Measurements from ENCODE around the gene DHRS7. TPM values are rescaled to one million over a fixed set of nuclear protein-coding genes. Genes with fewer than 3 reads are reported as not detected.
A peak's percentile ranks its signal among the peaks of the same experiment; 100 is the strongest.

Gene DHRS7
- total RNA-seq (45.1 TPM), polyA plus RNA-seq (73.3 TPM)

- no peaks in the 10 kb centered on the region for H3K36me3 ChIP-seq (ENCODE audit: insufficient read depth)
- under 1% methylated on average over 68 of the region's 68 CpGs for WGBS
- peak within 1 kb of the TSS; percentile 88 for H3K4me3 ChIP-seq (ENCODE audit: low read depth, low read length)
- peak; percentile 49 for DNase-seq (ENCODE audit: extremely low spot score)
- H3K4me1 ChIP-seq (ENCODE audit: insufficient read depth), result no peaks in the 10 kb centered on the region
- H3K27ac ChIP-seq (ENCODE audit: low read depth), result peak within 1 kb of the TSS; percentile 98
Observed at GRCh38 chr14:60164712-60165546, at the start of gene DHRS7. TSS of gene DHRS7 (minus strand) at chr14:60165398. CDS start at chr14:60165309, 89 bp downstream.

- WGBS, result 11% methylated on average over 1 of the region's 1 CpG
- DNase-seq (ENCODE audit: extremely low spot score), result no peak
- no peak overlapping the region for H3K27ac ChIP-seq (ENCODE audit: low read depth)
- no peaks in the 10 kb centered on the region for H3K36me3 ChIP-seq (ENCODE audit: insufficient read depth)
- no peak overlapping the region for H3K4me3 ChIP-seq (ENCODE audit: low read depth, low read length)
- H3K4me1 ChIP-seq (ENCODE audit: insufficient read depth), result no peaks in the 10 kb centered on the region
Observed at GRCh38 chr14:60214415-60215126, 49.4 kb upstream of the DHRS7 start.

- DNase-seq (ENCODE audit: extremely low spot score), result no peak
- Histone ChIP-seq H3K36me3 (ENCODE audit: insufficient read depth) (no peaks in the 10 kb centered on the region), H3K27ac (ENCODE audit: low read depth) (no peak overlapping the region), H3K4me1 (ENCODE audit: insufficient read depth) (no peaks in the 10 kb centered on the region), H3K4me3 (ENCODE audit: low read depth, low read length) (no peak overlapping the region)
- 39% methylated on average over 3 of the region's 3 CpGs for WGBS
Observed at GRCh38 chr14:60214003-60214402, 48.8 kb upstream of the DHRS7 start.

GRCh38 chr14:60212503-60213371 is 47.5 kb upstream of the DHRS7 start:
- Histone ChIP-seq H3K4me3 (ENCODE audit: low read depth, low read length) (no peak overlapping the region), H3K27ac (ENCODE audit: low read depth) (no peak overlapping the region), H3K36me3 (ENCODE audit: insufficient read depth) (no peaks in the 10 kb centered on the region), H3K4me1 (ENCODE audit: insufficient read depth) (no peaks in the 10 kb centered on the region)
- WGBS, result 91% methylated on average over 5 of the region's 5 CpGs
- DNase-seq (ENCODE audit: extremely low spot score), result no peak

GRCh38 chr14:60211153-60211552 is 46.0 kb upstream of the DHRS7 start:
- Histone ChIP-seq H3K4me1 (ENCODE audit: insufficient read depth) (no peaks in the 10 kb centered on the region), H3K27ac (ENCODE audit: low read depth) (no peak overlapping the region), H3K36me3 (ENCODE audit: insufficient read depth) (no peaks in the 10 kb centered on the region), H3K4me3 (ENCODE audit: low read depth, low read length) (no peak overlapping the region)
- WGBS, result 92% methylated on average over 3 of the region's 3 CpGs
- no peak for DNase-seq (ENCODE audit: extremely low spot score)

GRCh38 chr14:60210703-60211102 is 45.5 kb upstream of the DHRS7 start:
- Histone ChIP-seq H3K27ac (ENCODE audit: low read depth) (no peak overlapping the region), H3K36me3 (ENCODE audit: insufficient read depth) (no peaks in the 10 kb centered on the region), H3K4me3 (ENCODE audit: low read depth, low read length) (no peak overlapping the region), H3K4me1 (ENCODE audit: insufficient read depth) (no peaks in the 10 kb centered on the region)
- DNase-seq (ENCODE audit: extremely low spot score), result no peak
- 89% methylated on average over 1 of the region's 1 CpG for WGBS

GRCh38 chr14:60206837-60207533 is 41.8 kb upstream of the DHRS7 start:
- DNase-seq (ENCODE audit: extremely low spot score), result no peak
- Histone ChIP-seq H3K36me3 (ENCODE audit: insufficient read depth) (no peaks in the 10 kb centered on the region), H3K4me3 (ENCODE audit: low read depth, low read length) (no peak overlapping the region), H3K27ac (ENCODE audit: low read depth) (no peak overlapping the region), H3K4me1 (ENCODE audit: insufficient read depth) (no peaks in the 10 kb centered on the region)
- 90% methylated on average over 6 of the region's 6 CpGs for WGBS

- WGBS, result 87% methylated on average over 7 of the region's 7 CpGs
- Histone ChIP-seq H3K4me3 (ENCODE audit: low read depth, low read length) (no peak overlapping the region), H3K4me1 (ENCODE audit: insufficient read depth) (no peaks in the 10 kb centered on the region), H3K36me3 (ENCODE audit: insufficient read depth) (no peaks in the 10 kb centered on the region), H3K27ac (ENCODE audit: low read depth) (no peak overlapping the region)
- no peak for DNase-seq (ENCODE audit: extremely low spot score)
Observed at GRCh38 chr14:60206249-60206670, 41.1 kb upstream of the DHRS7 start.

GRCh38 chr14:60204843-60205774 is 39.9 kb upstream of the DHRS7 start:
- no peak for DNase-seq (ENCODE audit: extremely low spot score)
- no peak overlapping the region for H3K27ac ChIP-seq (ENCODE audit: low read depth)
- no peak overlapping the region for H3K4me3 ChIP-seq (ENCODE audit: low read depth, low read length)
- WGBS, result 71% methylated on average over 6 of the region's 6 CpGs
- no peaks in the 10 kb centered on the region for H3K4me1 ChIP-seq (ENCODE audit: insufficient read depth)
- H3K36me3 ChIP-seq (ENCODE audit: insufficient read depth), result no peaks in the 10 kb centered on the region

- no peak for DNase-seq (ENCODE audit: extremely low spot score)
- WGBS, result 54% methylated on average over 8 of the region's 8 CpGs
- Histone ChIP-seq H3K4me3 (ENCODE audit: low read depth, low read length) (no peak overlapping the region), H3K4me1 (ENCODE audit: insufficient read depth) (no peaks in the 10 kb centered on the region), H3K27ac (ENCODE audit: low read depth) (no peak overlapping the region), H3K36me3 (ENCODE audit: insufficient read depth) (no peaks in the 10 kb centered on the region)
Observed at GRCh38 chr14:60204104-60204842, 39.1 kb upstream of the DHRS7 start.

- H3K27ac ChIP-seq (ENCODE audit: low read depth), result no peak overlapping the region
- no peak for DNase-seq (ENCODE audit: extremely low spot score)
- no peaks in the 10 kb centered on the region for H3K36me3 ChIP-seq (ENCODE audit: insufficient read depth)
- peaks cover 1% of the 10 kb centered on the region for H3K4me1 ChIP-seq (ENCODE audit: insufficient read depth)
- H3K4me3 ChIP-seq (ENCODE audit: low read depth, low read length), result no peak overlapping the region
Observed at GRCh38 chr14:60199321-60199720, 34.1 kb upstream of the DHRS7 start.

Data from urinary bladder (tissue), 4 donors.